Measurements from ENCODE around the gene MYLK.

- TF ChIP-seq CTCF (IDR thresholded peaks at IDR 0.05) (no peak), POLR2A (IDR thresholded peaks at IDR 0.05) (no peak)
Observed at GRCh38 chr3:123740391-123740822, 143.7 kb downstream of the MYLK start.

Data from lower leg skin (tissue), 3 donors.